ENCODE results near the gene SLC7A10.

DNA sequence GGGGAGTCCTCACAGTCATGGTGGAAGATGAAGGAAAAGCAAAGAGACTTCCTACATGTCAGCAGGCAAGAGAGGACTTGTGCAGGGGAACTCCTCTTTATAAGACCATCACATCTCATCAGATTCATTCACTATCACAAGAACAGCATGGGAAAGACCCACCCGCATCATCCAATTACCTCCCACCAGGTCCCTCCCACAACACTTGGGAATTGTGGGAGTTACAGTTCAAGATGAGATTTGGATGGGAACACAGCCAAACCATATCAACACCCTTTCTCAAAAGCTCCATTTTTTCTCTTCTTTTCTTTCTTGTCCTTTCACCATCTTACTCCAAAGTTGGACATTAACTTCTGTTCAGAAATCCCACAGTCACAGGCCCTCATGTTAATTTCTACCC, 36.2 kb downstream of the SLC7A10 start:
- TF ChIP-seq, protein P1, sequence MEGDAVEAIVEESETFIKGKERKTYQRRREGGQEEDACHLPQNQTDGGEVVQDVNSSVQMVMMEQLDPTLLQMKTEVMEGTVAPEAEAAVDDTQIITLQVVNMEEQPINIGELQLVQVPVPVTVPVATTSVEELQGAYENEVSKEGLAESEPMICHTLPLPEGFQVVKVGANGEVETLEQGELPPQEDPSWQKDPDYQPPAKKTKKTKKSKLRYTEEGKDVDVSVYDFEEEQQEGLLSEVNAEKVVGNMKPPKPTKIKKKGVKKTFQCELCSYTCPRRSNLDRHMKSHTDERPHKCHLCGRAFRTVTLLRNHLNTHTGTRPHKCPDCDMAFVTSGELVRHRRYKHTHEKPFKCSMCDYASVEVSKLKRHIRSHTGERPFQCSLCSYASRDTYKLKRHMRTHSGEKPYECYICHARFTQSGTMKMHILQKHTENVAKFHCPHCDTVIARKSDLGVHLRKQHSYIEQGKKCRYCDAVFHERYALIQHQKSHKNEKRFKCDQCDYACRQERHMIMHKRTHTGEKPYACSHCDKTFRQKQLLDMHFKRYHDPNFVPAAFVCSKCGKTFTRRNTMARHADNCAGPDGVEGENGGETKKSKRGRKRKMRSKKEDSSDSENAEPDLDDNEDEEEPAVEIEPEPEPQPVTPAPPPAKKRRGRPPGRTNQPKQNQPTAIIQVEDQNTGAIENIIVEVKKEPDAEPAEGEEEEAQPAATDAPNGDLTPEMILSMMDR (IDR thresholded peaks at IDR 0.05) = no peak
- no peak for TF ChIP-seq POLR2A (IDR thresholded peaks at IDR 0.05)

All from esophagus squamous epithelium (tissue), 4 donors.